ENCODE results near the gene ETFA.

GRCh38 chr15:76175442-76175841 is 135.8 kb downstream of the ETFA start:
- TF ChIP-seq CTCF (IDR thresholded peaks at IDR 0.05; ENCODE audit: low read length), result no peak
- no peak for TF ChIP-seq EZH2 (IDR thresholded peaks at IDR 0.05; ENCODE audit: borderline replicate concordance, low read length)

Measured in OCI-LY1 (cell line).